HG02642 (cell line): ENCODE results near the gene DOCK2.

Source experiments
- ATAC-seq: cut with Tn5 transposase; IDR thresholded peaks from one replicate; pipeline ENCODE4 v1.9.1; 2021; ENCODE audit warnings: mild to moderate bottlenecking; ENCODE audit not compliant: unreplicated experiment, poor library complexity

The DOCK2 gene

DNA sequence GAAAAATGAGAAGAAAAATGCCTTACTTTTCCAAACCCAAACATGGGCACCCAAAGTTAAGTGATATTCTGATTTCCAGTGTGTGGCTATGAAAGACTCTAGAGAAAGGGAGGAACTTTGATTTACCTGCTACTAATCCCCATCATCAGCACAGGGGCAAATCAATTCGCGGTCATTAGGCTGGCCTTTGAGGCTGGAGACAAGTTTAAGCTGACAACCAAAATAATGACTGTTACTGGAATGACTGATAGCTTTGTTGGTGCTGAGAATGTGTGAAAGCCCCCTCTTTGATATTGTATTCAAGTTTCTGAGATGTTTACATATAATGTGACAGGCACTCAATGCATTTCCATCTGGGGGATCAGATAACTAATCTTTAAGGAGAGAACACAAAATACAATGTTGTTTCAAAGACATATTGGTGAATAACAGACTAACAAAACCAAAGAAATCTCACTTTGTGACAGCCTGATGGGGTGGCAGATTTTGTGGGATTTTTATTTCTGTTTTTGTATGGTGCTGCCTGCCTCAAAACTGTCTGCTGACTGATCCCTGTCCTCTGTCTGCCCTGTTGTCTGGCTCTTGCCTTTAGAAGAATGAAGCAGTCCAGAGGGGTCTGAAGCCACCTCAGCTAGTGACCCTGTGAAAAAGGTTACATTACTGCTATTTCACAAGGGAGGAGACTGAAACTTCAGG is 355.9 kb downstream of the DOCK2 start:
- no peak for ATAC-seq

GRCh38 chr5:169993485-169993790 is 356.4 kb downstream of the DOCK2 start:
- ATAC-seq, result no peak

- ATAC-seq, result no peak
Measured at GRCh38 chr5:169997798-169998197, 360.7 kb downstream of the DOCK2 start.

DNA sequence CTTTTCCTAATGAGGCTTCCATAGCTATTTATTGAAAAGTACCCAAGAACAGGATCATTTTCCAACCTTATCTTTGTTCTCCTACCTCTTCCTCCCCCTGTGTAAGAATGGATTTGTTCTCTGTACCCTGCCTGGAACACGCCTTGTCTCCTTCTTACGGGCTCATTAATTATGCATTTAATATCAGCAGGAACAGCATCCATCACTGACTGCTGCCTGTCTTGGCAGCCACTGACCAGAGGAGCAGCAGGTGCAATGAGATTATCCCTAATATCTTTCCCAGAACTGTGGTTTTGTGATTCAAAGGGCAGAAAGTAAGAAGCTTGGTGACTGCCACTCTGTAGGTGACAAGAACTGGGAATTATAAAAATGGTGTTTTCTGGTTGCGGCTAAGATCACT is 362.5 kb downstream of the DOCK2 start:
- no peak for ATAC-seq

GRCh38 chr5:170000155-170000554 is 363.1 kb downstream of the DOCK2 start:
- ATAC-seq, result no peak

- no peak for ATAC-seq
Measured at GRCh38 chr5:170006021-170006420, 368.9 kb downstream of the DOCK2 start.

DNA sequence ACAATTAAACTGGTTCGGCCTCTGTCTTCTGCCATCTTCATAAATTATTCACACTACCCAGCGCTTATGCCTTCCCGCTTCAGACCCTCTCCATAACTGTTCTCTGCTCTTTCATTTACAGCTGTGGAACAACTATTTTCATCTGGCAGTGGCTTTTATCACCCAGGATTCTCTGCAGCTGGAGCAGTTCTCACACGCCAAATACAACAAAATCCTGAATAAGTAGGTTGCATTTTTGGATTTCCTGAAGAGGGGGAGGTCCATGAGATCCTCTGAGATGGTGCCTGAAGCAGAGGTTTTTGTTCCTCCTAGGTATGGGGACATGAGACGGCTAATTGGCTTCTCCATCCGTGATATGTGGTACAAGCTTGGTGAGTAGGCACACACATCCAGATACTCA is 371.3 kb downstream of the DOCK2 start:
- no peak for ATAC-seq

DNA sequence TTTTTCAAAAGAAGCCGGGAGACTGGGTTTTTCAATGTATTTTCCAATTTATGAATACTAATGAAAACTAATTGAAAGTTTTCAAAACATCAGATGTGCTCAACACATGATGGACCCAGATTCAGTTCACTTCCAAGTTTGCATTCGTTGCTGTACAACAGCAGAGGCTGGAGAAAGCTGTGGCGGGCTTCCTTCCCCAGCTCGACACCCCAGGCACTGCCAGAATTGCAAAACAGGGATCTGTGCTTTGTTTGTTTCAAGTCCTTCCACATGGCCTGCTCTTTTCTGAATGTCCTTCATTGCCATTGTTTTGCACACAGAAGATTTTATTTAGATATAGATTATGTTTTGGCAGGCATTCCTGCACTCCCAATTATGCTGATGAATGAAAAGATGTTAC is 373.5 kb downstream of the DOCK2 start:
- ATAC-seq, result no peak

DNA sequence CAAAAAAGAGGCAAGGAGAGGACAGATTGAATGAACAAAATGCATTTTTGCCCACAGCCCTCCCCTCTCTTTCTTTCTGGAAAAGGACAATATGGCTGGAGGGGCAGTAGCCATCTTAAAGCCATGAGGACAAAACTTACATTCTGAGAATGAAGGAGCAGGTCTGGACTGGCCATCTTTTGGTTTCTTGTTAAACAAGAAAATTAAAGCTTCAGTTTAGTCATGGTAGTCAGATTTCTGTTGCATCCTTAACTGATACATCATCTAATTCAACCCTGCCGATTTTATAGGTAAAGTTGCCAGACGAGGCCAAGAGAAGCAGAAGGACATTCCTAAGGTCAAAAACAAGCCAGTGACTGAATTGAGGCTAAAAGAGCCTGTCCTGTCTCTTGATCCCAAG is 374.7 kb downstream of the DOCK2 start:
- ATAC-seq, result no peak

- no peak for ATAC-seq
Measured at GRCh38 chr5:170012622-170013021, 375.5 kb downstream of the DOCK2 start.

- no peak for ATAC-seq
Measured at GRCh38 chr5:170020423-170020822, 383.3 kb downstream of the DOCK2 start.

- ATAC-seq, result no peak
Measured at GRCh38 chr5:170021506-170021905, 384.4 kb downstream of the DOCK2 start.

- ATAC-seq, result no peak
Measured at GRCh38 chr5:170025853-170026252, 388.8 kb downstream of the DOCK2 start.

- ATAC-seq, result no peak
Measured at GRCh38 chr5:170028124-170028523, 391.0 kb downstream of the DOCK2 start.

DNA sequence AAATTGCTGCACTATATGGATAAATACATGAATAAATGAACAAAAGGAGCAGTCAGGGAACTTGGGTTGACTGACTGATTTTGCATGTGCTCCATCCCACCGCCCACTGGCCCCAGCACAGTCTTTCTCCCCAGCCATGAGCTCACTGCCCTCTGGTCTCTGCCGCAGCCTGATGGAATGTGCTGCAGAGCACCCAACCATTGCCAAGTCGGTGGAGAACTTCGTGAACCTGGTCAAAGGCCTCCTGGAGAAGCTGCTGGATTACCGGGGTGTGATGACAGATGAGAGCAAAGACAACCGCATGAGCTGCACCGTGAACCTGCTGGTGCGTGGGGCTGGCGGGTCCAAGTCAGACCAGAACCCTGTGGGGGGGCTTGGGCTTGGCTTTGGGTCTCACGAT is 397.2 kb downstream of the DOCK2 start:
- ATAC-seq, result no peak

DNA sequence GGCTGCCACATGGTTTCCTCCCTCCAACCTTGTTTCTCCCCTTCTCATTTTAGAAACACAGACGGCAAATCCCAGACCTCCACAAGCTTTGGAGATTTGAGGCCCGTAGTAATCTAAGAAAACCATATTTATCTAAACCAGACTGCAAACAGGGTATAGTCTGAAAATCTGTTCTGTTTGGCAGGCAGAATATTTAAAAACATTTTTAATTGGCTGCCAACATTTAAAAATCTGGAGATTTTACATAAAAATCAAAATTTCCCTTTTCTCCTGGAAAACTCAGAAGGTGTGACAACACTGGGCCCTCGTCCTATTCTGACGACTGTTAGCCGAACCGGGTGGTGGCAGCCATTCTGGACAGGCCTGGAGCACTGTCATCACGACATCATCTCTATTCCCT is 401.2 kb downstream of the DOCK2 start:
- no peak for ATAC-seq

GRCh38 chr5:170039830-170040229 is 402.8 kb downstream of the DOCK2 start:
- no peak for ATAC-seq

DNA sequence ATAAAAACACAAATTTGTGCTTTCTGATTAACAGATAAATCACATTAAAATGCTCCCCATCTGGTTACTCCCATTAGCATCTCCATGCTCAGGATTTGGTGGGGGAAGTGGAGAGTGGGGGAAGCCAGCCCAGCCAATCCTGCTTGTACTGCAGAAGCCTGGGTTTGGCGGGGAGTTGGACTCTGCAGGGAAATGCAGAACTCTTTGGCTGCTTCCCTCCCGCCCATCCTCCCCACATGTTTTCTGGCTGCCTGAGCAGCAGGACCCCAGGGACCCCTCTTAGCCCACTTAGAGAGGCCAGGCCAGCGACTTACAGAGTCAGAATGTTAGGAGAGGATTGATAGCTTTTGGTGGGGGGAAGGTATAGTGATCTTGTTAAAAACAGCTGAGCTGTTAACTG is 409.2 kb downstream of the DOCK2 start:
- no peak for ATAC-seq

GRCh38 chr5:170049713-170050112 is 412.6 kb downstream of the DOCK2 start:
- no peak for ATAC-seq

- ATAC-seq, result no peak
Measured at GRCh38 chr5:170053896-170054295, 416.8 kb downstream of the DOCK2 start.

- ATAC-seq, result no peak
Measured at GRCh38 chr5:170055606-170056005, 418.5 kb downstream of the DOCK2 start.

- ATAC-seq, result no peak
Measured at GRCh38 chr5:170056561-170057267, 419.6 kb downstream of the DOCK2 start.
